Tibial nerve (tissue), 4 donors: ENCODE measurements around the gene DZIP1L. TPM values are rescaled to one million over a fixed set of nuclear protein-coding genes. Genes with fewer than 3 reads are reported as not detected.
A peak's percentile ranks its signal among the peaks of the same experiment; 100 is the strongest.
"Not testable (repeated sequence)": the region's sequence is repeated elsewhere in the genome, so short reads cannot be mapped to it uniquely, and the experiment has no call there.

Experiments
- DNase-seq, 2 donors: peaks; one replicate each; pipeline ENCODE4 v3.0.0-alpha.2; 2019; ENCODE audit warnings: low spot score in 2 of 2
- H3K27ac ChIP-seq, 4 donors: fragments of 200-600 bp; sonication (generic) in 3 of 4; one replicate each; pipeline ENCODE4 v1.5.1; 2017 to 2019; ENCODE audit warnings: mild to moderate bottlenecking in 1 of 4
- H3K27me3 ChIP-seq, 2 donors: fragments of 200-600 bp; sonication (generic) in 1 of 2; one replicate each; pipeline versions ENCODE4 v1.5.1 to v1.6.0; 2017 to 2019
- H3K36me3 ChIP-seq, 3 donors: fragments of 200-600 bp; sonication (generic); one replicate each; pipeline ENCODE4 v1.5.1; 2018 to 2019
- H3K4me1 ChIP-seq, 4 donors: fragments of 200-600 bp; sonication (generic) in 3 of 4; one replicate each; pipeline ENCODE4 v1.5.1; 2017 to 2019
- H3K4me3 ChIP-seq, 4 donors: fragments of 200-600 bp; sonication (generic) in 3 of 4; one replicate each; pipeline ENCODE4 v1.5.1; 2017 to 2019; ENCODE audit warnings: mild to moderate bottlenecking in 1 of 4, moderate library complexity in 1 of 4
- H3K9me3 ChIP-seq, 4 donors: fragments of 200-600 bp; sonication (generic) in 3 of 4; one replicate each; pipeline ENCODE4 v1.5.1; 2017 to 2019
- CTCF ChIP-seq, 5 experiments: fragments of 200-600 bp in 3 of 5; fragments of 450-650 bp in 2 of 5; sonication (generic) in 3 of 5; IDR thresholded peaks; one replicate each; pipeline ENCODE4 v1.5.1; 2016 to 2019; ENCODE audit warnings: antibody characterized with exemption in 5 of 5, mild to moderate bottlenecking in 3 of 5, moderate library complexity in 2 of 5
- EP300 ChIP-seq, 2 donors: sonication (generic); formaldehyde crosslinking; IDR thresholded peaks; one replicate each; pipeline ENCODE4 v1.6.1; 2017; ENCODE audit warnings: antibody characterized with exemption in 2 of 2, mild to moderate bottlenecking in 1 of 2
- POLR2A ChIP-seq, 2 donors: fragments of 450-650 bp; IDR thresholded peaks; one replicate each; pipeline ENCODE4 v1.6.1; 2017; ENCODE audit warnings: antibody characterized with exemption in 2 of 2, mild to moderate bottlenecking in 2 of 2, moderate library complexity in 2 of 2
- WGBS, 2 donors: methylation state at CpG; one replicate each; pipeline ENCODE4 v1.1.5; 2018; 5-methylcytosine and 5-hydroxymethylcytosine counted together
- total RNA-seq, 4 donors: library from RNA; depleted of rRNA; stranded (reverse); fragments of >200 nt; gene quantifications; one replicate each; pipeline ENCODE4 v1.1.0, GENCODE V29; 2016

Gene DZIP1L
- total RNA-seq, 4 donors from 2014 or later, result 40.2 to 64.5 (median 42.8) TPM

GRCh38 chr3:138113326-138113725, 2.1 kb downstream of the DZIP1L start:
- Histone ChIP-seq H3K9me3 (no peaks in the 10 kb centered on the region), H3K36me3 (no peaks in the 10 kb centered on the region), H3K27ac (peak overlapping the region in 1 of 4 donors; percentile 86), H3K27me3 (no peaks in the 10 kb centered on the region), H3K4me3 (no peak overlapping the region), H3K4me1 (peaks cover 0 to 29% (median 4%) of the 10 kb centered on the region in 4 donors)
- no peak for DNase-seq
- no peak for TF ChIP-seq CTCF (IDR thresholded peaks at IDR 0.05)
- no peak for TF ChIP-seq EP300 (IDR thresholded peaks at IDR 0.05)
- no peak for TF ChIP-seq POLR2A (IDR thresholded peaks at IDR 0.05)
- WGBS, 2 donors, result 75 to 100% methylated on average over 1 of the region's 1 CpG

GRCh38 chr3:138112362-138112761, 3.0 kb downstream of the DZIP1L start:
- TF ChIP-seq CTCF (IDR thresholded peaks at IDR 0.05) (no peak), EP300 (IDR thresholded peaks at IDR 0.05) (no peak), POLR2A (IDR thresholded peaks at IDR 0.05) (no peak)
- WGBS, 2 donors, result 86% methylated on average over 8 of the region's 8 CpGs
- peaks cover 0 to 29% (median 4%) of the 10 kb centered on the region in 4 donors for H3K4me1 ChIP-seq
- no peaks in the 10 kb centered on the region for H3K27me3 ChIP-seq
- H3K9me3 ChIP-seq, result no peaks in the 10 kb centered on the region
- no peak overlapping the region for H3K27ac ChIP-seq
- no peaks in the 10 kb centered on the region for H3K36me3 ChIP-seq
- DNase-seq, result no peak
- no peak overlapping the region for H3K4me3 ChIP-seq

GRCh38 chr3:138105598-138105997, 9.8 kb downstream of the DZIP1L start:
- no peaks in the 10 kb centered on the region for H3K9me3 ChIP-seq
- H3K4me3 ChIP-seq, result no peak overlapping the region
- peaks cover 0 to 37% (median 0%) of the 10 kb centered on the region in 3 donors for H3K36me3 ChIP-seq
- H3K27me3 ChIP-seq, result no peaks in the 10 kb centered on the region
- WGBS, 2 donors, result 96 to 98% methylated on average over 1 of the region's 1 CpG
- DNase-seq, result no peak
- TF ChIP-seq EP300 (IDR thresholded peaks at IDR 0.05), result no peak
- TF ChIP-seq CTCF (IDR thresholded peaks at IDR 0.05), result no peak
- no peak for TF ChIP-seq POLR2A (IDR thresholded peaks at IDR 0.05)
- no peaks in the 10 kb centered on the region for H3K4me1 ChIP-seq
- no peak overlapping the region for H3K27ac ChIP-seq

- TF ChIP-seq CTCF (IDR thresholded peaks at IDR 0.05) (no peak), POLR2A (IDR thresholded peaks at IDR 0.05) (no peak), EP300 (IDR thresholded peaks at IDR 0.05) (no peak)
- Histone ChIP-seq H3K4me1 (no peaks in the 10 kb centered on the region), H3K4me3 (no peak overlapping the region), H3K36me3 (peaks cover 0 to 49% (median 0%) of the 10 kb centered on the region in 3 donors), H3K27me3 (no peaks in the 10 kb centered on the region), H3K27ac (no peak overlapping the region), H3K9me3 (no peaks in the 10 kb centered on the region)
- DNase-seq, result no peak
- 93 to 100% methylated on average over 8 to 15 of the region's 19 CpGs for WGBS, 2 donors
These were observed 11.9 kb downstream of the DZIP1L start for GRCh38 chr3:138103466-138103865.

- H3K27ac ChIP-seq, H3K4me1 ChIP-seq, H3K9me3 ChIP-seq, H3K4me3 ChIP-seq, H3K27me3 ChIP-seq, DNase-seq: not testable (repeated sequence)
- 86 to 95% methylated on average over 13 to 22 of the region's 22 CpGs for WGBS, 2 donors
- peaks cover 0 to 62% (median 0%) of the 10 kb centered on the region in 3 donors for H3K36me3 ChIP-seq
These were observed 14.0 kb downstream of the DZIP1L start for GRCh38 chr3:138101351-138101940.

- H3K27ac ChIP-seq, result no peak overlapping the region
- H3K9me3 ChIP-seq, result no peaks in the 10 kb centered on the region
- TF ChIP-seq EP300 (IDR thresholded peaks at IDR 0.05) (no peak), POLR2A (IDR thresholded peaks at IDR 0.05) (no peak), CTCF (IDR thresholded peaks at IDR 0.05) (no peak)
- DNase-seq, result no peak
- no peak overlapping the region for H3K4me3 ChIP-seq
- peaks cover 0 to 79% (median 0%) of the 10 kb centered on the region in 3 donors for H3K36me3 ChIP-seq
- H3K27me3 ChIP-seq, result no peaks in the 10 kb centered on the region
- H3K4me1 ChIP-seq, result no peaks in the 10 kb centered on the region
These were observed 16.0 kb downstream of the DZIP1L start for GRCh38 chr3:138099417-138099816.
